Measurements from ENCODE around the gene C3orf18. TPM values are rescaled to one million over a fixed set of nuclear protein-coding genes. Genes with fewer than 3 reads are reported as not detected.

Gene C3orf18
- total and polyA plus RNA-seq, 9 of the 15 experiments (the other 6 are each of a cell fraction or from before 2014, with no cell fraction given) = 0.01 to 2.3 (median 0.94) TPM

GRCh38 chr3:50600841-50601591 is 33.5 kb upstream of the C3orf18 start (continued):
- TF ChIP-seq, protein P1, sequence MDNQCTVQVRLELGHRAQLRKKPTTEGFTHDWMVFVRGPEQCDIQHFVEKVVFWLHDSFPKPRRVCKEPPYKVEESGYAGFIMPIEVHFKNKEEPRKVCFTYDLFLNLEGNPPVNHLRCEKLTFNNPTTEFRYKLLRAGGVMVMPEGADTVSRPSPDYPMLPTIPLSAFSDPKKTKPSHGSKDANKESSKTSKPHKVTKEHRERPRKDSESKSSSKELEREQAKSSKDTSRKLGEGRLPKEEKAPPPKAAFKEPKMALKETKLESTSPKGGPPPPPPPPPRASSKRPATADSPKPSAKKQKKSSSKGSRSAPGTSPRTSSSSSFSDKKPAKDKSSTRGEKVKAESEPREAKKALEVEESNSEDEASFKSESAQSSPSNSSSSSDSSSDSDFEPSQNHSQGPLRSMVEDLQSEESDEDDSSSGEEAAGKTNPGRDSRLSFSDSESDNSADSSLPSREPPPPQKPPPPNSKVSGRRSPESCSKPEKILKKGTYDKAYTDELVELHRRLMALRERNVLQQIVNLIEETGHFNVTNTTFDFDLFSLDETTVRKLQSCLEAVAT (IDR thresholded peaks at IDR 0.05) = peak in 1 of 2 experiments; percentile 81; a peak in 2 of 4 replicates
- TF ChIP-seq MAFF (IDR thresholded peaks at IDR 0.05; ENCODE audit: low read length) = no peak
- TF ChIP-seq THRA (IDR thresholded peaks at IDR 0.05) = no peak
- TF ChIP-seq, protein P2, sequence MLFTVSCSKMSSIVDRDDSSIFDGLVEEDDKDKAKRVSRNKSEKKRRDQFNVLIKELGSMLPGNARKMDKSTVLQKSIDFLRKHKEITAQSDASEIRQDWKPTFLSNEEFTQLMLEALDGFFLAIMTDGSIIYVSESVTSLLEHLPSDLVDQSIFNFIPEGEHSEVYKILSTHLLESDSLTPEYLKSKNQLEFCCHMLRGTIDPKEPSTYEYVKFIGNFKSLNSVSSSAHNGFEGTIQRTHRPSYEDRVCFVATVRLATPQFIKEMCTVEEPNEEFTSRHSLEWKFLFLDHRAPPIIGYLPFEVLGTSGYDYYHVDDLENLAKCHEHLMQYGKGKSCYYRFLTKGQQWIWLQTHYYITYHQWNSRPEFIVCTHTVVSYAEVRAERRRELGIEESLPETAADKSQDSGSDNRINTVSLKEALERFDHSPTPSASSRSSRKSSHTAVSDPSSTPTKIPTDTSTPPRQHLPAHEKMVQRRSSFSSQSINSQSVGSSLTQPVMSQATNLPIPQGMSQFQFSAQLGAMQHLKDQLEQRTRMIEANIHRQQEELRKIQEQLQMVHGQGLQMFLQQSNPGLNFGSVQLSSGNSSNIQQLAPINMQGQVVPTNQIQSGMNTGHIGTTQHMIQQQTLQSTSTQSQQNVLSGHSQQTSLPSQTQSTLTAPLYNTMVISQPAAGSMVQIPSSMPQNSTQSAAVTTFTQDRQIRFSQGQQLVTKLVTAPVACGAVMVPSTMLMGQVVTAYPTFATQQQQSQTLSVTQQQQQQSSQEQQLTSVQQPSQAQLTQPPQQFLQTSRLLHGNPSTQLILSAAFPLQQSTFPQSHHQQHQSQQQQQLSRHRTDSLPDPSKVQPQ (CRISPR knock-in tag; IDR thresholded peaks at IDR 0.05; ENCODE audit: borderline replicate concordance) = no peak
- no peak for TF ChIP-seq ZNF12 (CRISPR knock-in tag; IDR thresholded peaks at IDR 0.05)
- no peak for TF ChIP-seq SMARCC2 (IDR thresholded peaks at IDR 0.05; ENCODE audit: low read depth)
- TF ChIP-seq U2AF1 (optimal IDR thresholded peaks at IDR 0.05; ENCODE audit: low read depth, low read length) = no peak
- TF ChIP-seq ZNF696 (CRISPR knock-in tag; conservative IDR thresholded peaks at IDR 0.05) = no peak
- TF ChIP-seq, protein P3, sequence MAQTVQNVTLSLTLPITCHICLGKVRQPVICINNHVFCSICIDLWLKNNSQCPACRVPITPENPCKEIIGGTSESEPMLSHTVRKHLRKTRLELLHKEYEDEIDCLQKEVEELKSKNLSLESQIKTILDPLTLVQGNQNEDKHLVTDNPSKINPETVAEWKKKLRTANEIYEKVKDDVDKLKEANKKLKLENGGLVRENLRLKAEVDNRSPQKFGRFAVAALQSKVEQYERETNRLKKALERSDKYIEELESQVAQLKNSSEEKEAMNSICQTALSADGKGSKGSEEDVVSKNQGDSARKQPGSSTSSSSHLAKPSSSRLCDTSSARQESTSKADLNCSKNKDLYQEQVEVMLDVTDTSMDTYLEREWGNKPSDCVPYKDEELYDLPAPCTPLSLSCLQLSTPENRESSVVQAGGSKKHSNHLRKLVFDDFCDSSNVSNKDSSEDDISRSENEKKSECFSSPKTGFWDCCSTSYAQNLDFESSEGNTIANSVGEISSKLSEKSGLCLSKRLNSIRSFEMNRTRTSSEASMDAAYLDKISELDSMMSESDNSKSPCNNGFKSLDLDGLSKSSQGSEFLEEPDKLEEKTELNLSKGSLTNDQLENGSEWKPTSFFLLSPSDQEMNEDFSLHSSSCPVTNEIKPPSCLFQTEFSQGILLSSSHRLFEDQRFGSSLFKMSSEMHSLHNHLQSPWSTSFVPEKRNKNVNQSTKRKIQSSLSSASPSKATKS (CRISPR knock-in tag; IDR thresholded peaks at IDR 0.05) = no peak
- TF ChIP-seq ZNF764 (CRISPR knock-in tag; IDR thresholded peaks at IDR 0.05; ENCODE audit: low read depth) = no peak
- peak; percentile 79 for TF ChIP-seq TFAP4 (CRISPR knock-in tag; IDR thresholded peaks at IDR 0.05; ENCODE audit: borderline replicate concordance)
- TF ChIP-seq JUNB (CRISPR knock-in tag; conservative IDR thresholded peaks at IDR 0.05) = no peak
- TF ChIP-seq AFF1 (IDR thresholded peaks at IDR 0.05; ENCODE audit: low read depth in 1 of 2, partially characterized antibody in 2 of 2) = peak in 1 of 2 experiments; percentile 60
